DND-41 (cell line): ENCODE measurements around the gene MALT1.

Source experiments
- ATAC-seq: fragments of 200-7000 bp; cut with Tn5 transposase; 3 replicates; pipeline ENCODE4 v1.9.1; 2021; ENCODE audit warnings: low read depth; ENCODE audit not compliant: insufficient read depth
- DNase-seq: peaks from one replicate; pipeline ENCODE4 v3.0.0-alpha.2; 2020
- H2AFZ ChIP-seq: 2 replicates; pipeline ENCODE4 v1.6.0; 2012; ENCODE audit warnings: low read depth, low read length
- H3K27ac ChIP-seq: 2 replicates; pipeline ENCODE4 v1.5.1; 2012; ENCODE audit warnings: low read length, inconsistent platforms
- H3K27me3 ChIP-seq: fragments of 200-600 bp; sonication (generic); 2 replicates; pipeline ENCODE4 v1.6.0; 2012; ENCODE audit warnings: low read length, mild to moderate bottlenecking, inconsistent platforms; ENCODE audit not compliant: insufficient read depth, poor library complexity
- H3K36me3 ChIP-seq: 2 replicates; pipeline ENCODE4 v1.5.1; 2012; ENCODE audit warnings: low read length, inconsistent platforms; ENCODE audit not compliant: insufficient read depth
- H3K4me1 ChIP-seq: 2 replicates; pipeline ENCODE4 v1.5.1; 2012; ENCODE audit warnings: mild to moderate bottlenecking, low read length; ENCODE audit not compliant: insufficient read depth
- H3K4me2 ChIP-seq: 2 replicates; pipeline ENCODE4 v1.6.0; 2012; ENCODE audit warnings: mild to moderate bottlenecking, moderate library complexity, low read length, inconsistent platforms; ENCODE audit not compliant: insufficient read depth
- H3K4me3 ChIP-seq, 2 experiments: fragments of 200-600 bp in 1 of 2; shearing (Covaris generic) in 1 of 2; 2 replicates each; pipeline ENCODE4 v1.5.1; 2012 to 2016; ENCODE audit warnings: inconsistent platforms in 2 of 2, low read length in 2 of 2, mild to moderate bottlenecking in 2 of 2, low read depth in 1 of 2, moderate library complexity in 1 of 2
- H3K79me2 ChIP-seq: 2 replicates; pipeline ENCODE4 v1.6.0; 2012; ENCODE audit warnings: low read length, inconsistent platforms; ENCODE audit not compliant: insufficient read depth
- H3K9ac ChIP-seq: 2 replicates; pipeline ENCODE4 v1.6.0; 2012; ENCODE audit warnings: low read depth, mild to moderate bottlenecking, inconsistent platforms, low read length, moderate library complexity
- H3K9me3 ChIP-seq: 2 replicates; pipeline ENCODE4 v1.5.1; 2012; ENCODE audit warnings: low read length, moderate library complexity, mild to moderate bottlenecking, inconsistent platforms; ENCODE audit not compliant: insufficient read depth, severe bottlenecking
- H4K20me1 ChIP-seq: 2 replicates; pipeline ENCODE4 v1.6.0; 2012; ENCODE audit warnings: low read length; ENCODE audit not compliant: insufficient read depth
- EZH2 ChIP-seq: IDR thresholded peaks from 3 replicates; pipeline ENCODE4 v1.6.1; 2012; ENCODE audit warnings: borderline replicate concordance, low read depth, mild to moderate bottlenecking, moderate library complexity, low read length, inconsistent platforms; ENCODE audit not compliant: severe bottlenecking
- TF ChIP-seq, protein P1 (sequence below): IDR thresholded peaks from 2 replicates; pipeline ENCODE4 v1.5.1; 2012; ENCODE audit warnings: borderline replicate concordance, low read length, moderate library complexity, mild to moderate bottlenecking; ENCODE audit not compliant: poor library complexity, severe bottlenecking; ENCODE audit errors: extremely low read depth

The MALT1 gene

DNA sequence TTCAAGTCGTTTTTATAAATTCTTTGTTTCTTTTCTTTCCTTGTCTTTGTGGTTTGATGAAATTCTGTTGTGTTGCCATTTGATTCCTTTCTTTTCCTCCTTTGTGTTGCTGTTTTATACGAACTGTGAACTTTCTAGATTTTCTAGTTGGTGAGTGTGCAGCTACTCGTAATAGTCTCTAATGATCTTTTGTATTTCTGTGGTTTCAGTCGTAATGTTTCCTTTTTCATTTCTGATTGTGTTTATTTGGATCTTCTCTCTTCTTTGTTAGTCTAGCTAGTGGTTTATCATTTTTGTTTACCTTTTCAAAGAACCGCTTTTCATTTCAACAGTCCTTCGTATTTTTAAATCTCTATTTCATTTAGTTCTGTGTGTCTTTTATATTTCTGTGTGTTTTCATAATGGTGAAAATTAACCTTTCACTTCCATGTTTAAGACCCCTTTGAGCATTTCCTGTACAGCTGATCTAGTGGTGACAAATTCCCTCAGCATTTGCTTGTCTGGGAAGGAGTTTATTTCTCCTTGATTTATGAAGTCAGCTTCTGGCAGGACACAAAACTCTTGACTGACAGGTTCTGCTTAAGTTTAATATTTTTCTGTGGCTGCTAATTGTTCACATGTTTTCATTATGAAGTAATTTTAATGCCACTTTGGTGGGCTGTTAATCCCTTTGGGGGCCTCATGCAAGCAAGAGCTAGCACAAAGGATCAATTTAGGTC, 16.2 kb upstream of the MALT1 start:
- H3K79me2 ChIP-seq, result no peaks in the 10 kb centered on the region

DNA sequence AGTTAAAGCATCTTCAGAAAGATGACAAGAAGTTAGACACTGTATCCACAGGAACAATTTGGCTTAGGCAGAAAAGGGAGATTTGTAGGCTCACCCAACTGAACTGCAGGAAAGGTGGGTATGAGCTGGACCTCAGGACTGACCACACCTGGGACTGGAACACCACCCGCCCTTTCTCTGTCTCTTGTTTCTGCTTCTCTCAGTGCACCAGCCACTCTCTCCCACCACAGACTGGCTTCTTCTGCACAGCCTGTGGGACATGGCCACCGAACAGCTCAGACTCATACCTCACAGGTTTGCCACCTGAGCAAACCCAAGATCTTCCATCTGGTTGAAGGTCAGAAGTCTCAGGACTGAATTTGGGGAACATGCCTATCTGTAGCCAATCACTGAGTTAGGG, 14.2 kb upstream of the MALT1 start:
- H3K27ac ChIP-seq, result no peak overlapping the region
- H3K79me2 ChIP-seq, result no peaks in the 10 kb centered on the region
- peaks cover 7% of the 10 kb centered on the region for H3K9me3 ChIP-seq
- ATAC-seq, result no peak
- no peak overlapping the region for H3K4me3 ChIP-seq
- TF ChIP-seq, protein P1, sequence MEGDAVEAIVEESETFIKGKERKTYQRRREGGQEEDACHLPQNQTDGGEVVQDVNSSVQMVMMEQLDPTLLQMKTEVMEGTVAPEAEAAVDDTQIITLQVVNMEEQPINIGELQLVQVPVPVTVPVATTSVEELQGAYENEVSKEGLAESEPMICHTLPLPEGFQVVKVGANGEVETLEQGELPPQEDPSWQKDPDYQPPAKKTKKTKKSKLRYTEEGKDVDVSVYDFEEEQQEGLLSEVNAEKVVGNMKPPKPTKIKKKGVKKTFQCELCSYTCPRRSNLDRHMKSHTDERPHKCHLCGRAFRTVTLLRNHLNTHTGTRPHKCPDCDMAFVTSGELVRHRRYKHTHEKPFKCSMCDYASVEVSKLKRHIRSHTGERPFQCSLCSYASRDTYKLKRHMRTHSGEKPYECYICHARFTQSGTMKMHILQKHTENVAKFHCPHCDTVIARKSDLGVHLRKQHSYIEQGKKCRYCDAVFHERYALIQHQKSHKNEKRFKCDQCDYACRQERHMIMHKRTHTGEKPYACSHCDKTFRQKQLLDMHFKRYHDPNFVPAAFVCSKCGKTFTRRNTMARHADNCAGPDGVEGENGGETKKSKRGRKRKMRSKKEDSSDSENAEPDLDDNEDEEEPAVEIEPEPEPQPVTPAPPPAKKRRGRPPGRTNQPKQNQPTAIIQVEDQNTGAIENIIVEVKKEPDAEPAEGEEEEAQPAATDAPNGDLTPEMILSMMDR, result no peak
- TF ChIP-seq EZH2, result no peak
- DNase-seq, result no peak
- no peaks in the 10 kb centered on the region for H3K27me3 ChIP-seq
- no peak overlapping the region for H3K4me2 ChIP-seq
- H4K20me1 ChIP-seq, result 0 out of 2 replicates have a peak, but pooled peaks cover 2% of the 10 kb centered on the region
- H2AFZ ChIP-seq, result no peak overlapping the region
- no peaks in the 10 kb centered on the region for H3K36me3 ChIP-seq
- H3K4me1 ChIP-seq, result peaks cover 14% of the 10 kb centered on the region
- no peak overlapping the region for H3K9ac ChIP-seq

More for the DNA sequence above, 16.2 kb upstream of the MALT1 start:
- H3K4me1 ChIP-seq, result peaks cover 17% of the 10 kb centered on the region
- no peak overlapping the region for H3K27ac ChIP-seq
- H2AFZ ChIP-seq, result no peak overlapping the region
- H3K4me2 ChIP-seq, result no peak overlapping the region
- no peaks in the 10 kb centered on the region for H3K36me3 ChIP-seq
- ATAC-seq, result no peak
- 0 out of 2 replicates have a peak, but pooled peaks cover 2% of the 10 kb centered on the region for H4K20me1 ChIP-seq
- no peak for DNase-seq
- no peaks in the 10 kb centered on the region for H3K27me3 ChIP-seq
- peaks cover 7% of the 10 kb centered on the region for H3K9me3 ChIP-seq
- TF ChIP-seq, protein P1, result no peak
- TF ChIP-seq EZH2, result no peak
- no peak overlapping the region for H3K9ac ChIP-seq
- H3K4me3 ChIP-seq, result no peak overlapping the region

DNA sequence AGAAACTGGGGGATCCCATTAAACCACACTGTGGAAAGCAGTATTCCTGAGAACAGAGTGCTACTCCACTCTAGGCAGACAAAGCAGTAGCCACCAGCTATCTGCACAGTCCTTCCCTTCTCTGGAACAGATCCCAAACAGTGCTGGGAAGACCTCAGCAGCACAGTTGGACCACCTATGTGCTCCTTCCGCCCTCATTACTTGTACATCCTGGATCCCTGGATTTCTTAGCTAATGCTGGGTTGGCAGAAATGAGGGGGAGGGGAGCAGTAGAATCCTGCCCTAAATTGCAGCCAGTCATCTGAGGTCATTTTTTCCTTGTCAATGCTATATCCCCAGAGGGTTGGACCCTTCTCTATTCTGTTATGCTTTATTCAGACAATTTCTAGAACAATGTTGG, 13.8 kb upstream of the MALT1 start:
- Histone ChIP-seq H3K27ac (no peak overlapping the region), H3K4me1 (peaks cover 14% of the 10 kb centered on the region), H3K4me3 (no peak overlapping the region), H4K20me1 (0 out of 2 replicates have a peak, but pooled peaks cover 2% of the 10 kb centered on the region), H3K79me2 (no peaks in the 10 kb centered on the region), H3K9me3 (peaks cover 7% of the 10 kb centered on the region), H3K36me3 (no peaks in the 10 kb centered on the region), H2AFZ (no peak overlapping the region), H3K4me2 (no peak overlapping the region), H3K27me3 (no peaks in the 10 kb centered on the region), H3K9ac (no peak overlapping the region)
- TF ChIP-seq, protein P1, result no peak
- no peak for TF ChIP-seq EZH2
- DNase-seq (no peak), ATAC-seq (no peak)
